ENCODE data around the gene ANKLE1. TPM values are rescaled to one million over a fixed set of nuclear protein-coding genes. Genes with fewer than 3 reads are reported as not detected.

ANKLE1 gene
- total and polyA plus RNA-seq, 2 donors (not counting 3 experiments of a cell fraction or from before 2014, with no cell fraction given), result 1.9 to 3.1 TPM

DNA sequence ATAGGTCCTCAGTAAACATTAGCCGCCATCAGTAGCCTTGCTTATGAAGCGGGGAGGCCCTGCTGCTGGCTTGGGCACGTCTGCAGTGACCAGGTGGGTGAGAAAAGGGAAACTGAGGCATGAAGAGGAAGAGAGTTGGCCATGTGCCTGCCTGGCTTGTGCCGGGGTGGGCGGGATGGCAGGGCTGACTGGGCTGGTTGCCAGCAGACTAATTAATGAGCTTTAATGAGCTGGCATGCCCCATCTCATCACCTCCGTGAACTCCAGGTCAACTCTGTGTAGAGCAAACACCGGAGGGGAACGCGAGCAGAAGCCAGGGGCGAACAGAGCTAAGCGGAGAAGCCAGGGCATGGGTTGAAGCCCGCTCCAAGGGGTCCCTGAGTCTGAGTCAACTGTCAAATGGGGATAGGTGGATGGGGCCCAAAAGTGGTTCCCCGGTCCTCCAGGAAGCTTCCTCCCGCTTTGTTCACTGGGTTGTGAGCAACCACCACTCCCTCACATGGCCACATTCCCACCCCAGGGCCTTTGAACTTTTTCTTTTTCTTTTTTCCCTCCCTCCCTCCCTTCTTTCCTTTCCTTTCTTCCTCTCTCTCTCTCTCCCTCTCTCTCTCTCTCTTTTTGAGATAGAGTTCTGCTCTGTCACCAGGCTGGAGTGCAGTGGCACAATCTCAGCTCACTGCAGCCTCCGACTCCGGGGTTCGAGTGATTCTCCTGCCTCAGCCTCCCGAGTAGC is 44.7 kb upstream of the ANKLE1 start:
- Histone ChIP-seq H2AFZ (ENCODE audit: low read depth, low read length) (no peak overlapping the region), H3K4me2 (ENCODE audit: insufficient read depth, low read length) (no peak overlapping the region), H3K79me2 (ENCODE audit: control insufficient read depth, insufficient read depth, low read length) (peaks cover 18% of the 10 kb centered on the region), H3K36me3 (ENCODE audit: control insufficient read depth in 2 of 2, extremely low read depth in 1 of 2, insufficient read depth in 2 of 2, low read length in 2 of 2) (peaks cover 4 to 8% of the 10 kb centered on the region in 2 experiments), H3K27ac (ENCODE audit: insufficient read depth, low read depth, low read length) (no peak overlapping the region), H4K20me1 (replicated peaks; ENCODE audit: control insufficient read depth, extremely low read depth, insufficient read depth, low read length) (no peaks in the 10 kb centered on the region), H3K4me1 (ENCODE audit: control insufficient read depth, extremely low read depth, insufficient read depth, low read length) (peaks cover 11% of the 10 kb centered on the region), H3K27me3 (ENCODE audit: control insufficient read depth in 2 of 2, insufficient read depth in 2 of 2, low read length in 2 of 2) (no peaks in the 10 kb centered on the region), H3K9ac (replicated peaks; ENCODE audit: extremely low read depth, insufficient read depth, low read length) (no peak overlapping the region), H3K4me3 (replicated peaks in 1 of 3; ENCODE audit: insufficient read depth in 1 of 3, low read depth in 1 of 3, low read length in 3 of 3) (no peak overlapping the region), H3K9me1 (replicated peaks; ENCODE audit: control insufficient read depth, extremely low read depth, insufficient read depth, low read length) (no peaks in the 10 kb centered on the region), H3K9me3 (replicated peaks; ENCODE audit: control insufficient read depth, insufficient read depth, low read length) (no peaks in the 10 kb centered on the region)
- TF ChIP-seq POLR2AphosphoS5 (IDR thresholded peaks at IDR 0.05; ENCODE audit: insufficient read depth, low read depth, low read length) (no peak), POLR2A (IDR thresholded peaks at IDR 0.05; ENCODE audit: low read depth, low read length) (no peak), GATA2 (IDR thresholded peaks at IDR 0.05; ENCODE audit: insufficient read depth, insufficient read length, low read depth, low read length) (no peak), FOS (IDR thresholded peaks at IDR 0.05; ENCODE audit: borderline replicate concordance, insufficient read depth, low read length) (no peak), JUN (IDR thresholded peaks at IDR 0.05; ENCODE audit: borderline replicate concordance, insufficient read depth, insufficient read length, low read depth) (no peak), MYC (IDR thresholded peaks at IDR 0.05; ENCODE audit: low read depth, low read length) (no peak)
- TF ChIP-seq, protein P1, sequence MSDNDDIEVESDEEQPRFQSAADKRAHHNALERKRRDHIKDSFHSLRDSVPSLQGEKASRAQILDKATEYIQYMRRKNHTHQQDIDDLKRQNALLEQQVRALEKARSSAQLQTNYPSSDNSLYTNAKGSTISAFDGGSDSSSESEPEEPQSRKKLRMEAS (IDR thresholded peaks at IDR 0.05; ENCODE audit: insufficient read depth, insufficient read length), result no peak
- TF ChIP-seq, protein P2, sequence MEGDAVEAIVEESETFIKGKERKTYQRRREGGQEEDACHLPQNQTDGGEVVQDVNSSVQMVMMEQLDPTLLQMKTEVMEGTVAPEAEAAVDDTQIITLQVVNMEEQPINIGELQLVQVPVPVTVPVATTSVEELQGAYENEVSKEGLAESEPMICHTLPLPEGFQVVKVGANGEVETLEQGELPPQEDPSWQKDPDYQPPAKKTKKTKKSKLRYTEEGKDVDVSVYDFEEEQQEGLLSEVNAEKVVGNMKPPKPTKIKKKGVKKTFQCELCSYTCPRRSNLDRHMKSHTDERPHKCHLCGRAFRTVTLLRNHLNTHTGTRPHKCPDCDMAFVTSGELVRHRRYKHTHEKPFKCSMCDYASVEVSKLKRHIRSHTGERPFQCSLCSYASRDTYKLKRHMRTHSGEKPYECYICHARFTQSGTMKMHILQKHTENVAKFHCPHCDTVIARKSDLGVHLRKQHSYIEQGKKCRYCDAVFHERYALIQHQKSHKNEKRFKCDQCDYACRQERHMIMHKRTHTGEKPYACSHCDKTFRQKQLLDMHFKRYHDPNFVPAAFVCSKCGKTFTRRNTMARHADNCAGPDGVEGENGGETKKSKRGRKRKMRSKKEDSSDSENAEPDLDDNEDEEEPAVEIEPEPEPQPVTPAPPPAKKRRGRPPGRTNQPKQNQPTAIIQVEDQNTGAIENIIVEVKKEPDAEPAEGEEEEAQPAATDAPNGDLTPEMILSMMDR (IDR thresholded peaks at IDR 0.05; ENCODE audit: extremely low read depth in 1 of 2, insufficient read depth in 1 of 2, low read depth in 1 of 2, low read length in 2 of 2), result no peak
- DNase-seq (ENCODE audit: low read depth, low spot score) (no peak), FAIRE-seq (no peak)
- CTCF ChIA-PET, result no interaction called here
- no TSS peak for BruUV-seq (replicated peaks)
- intact Hi-C loops (cut with micrococcal nuclease) (no loop called here), dilution Hi-C loops (cut with MboI; ENCODE audit: extremely low pct_ligation_motif_present, low sequenced_read_pairs) (no loop called here)
- POLR2A ChIA-PET, result no interaction called here
